Measurements from ENCODE around the gene VPS18.
"Not testable (repeated sequence)": the region's sequence is repeated elsewhere in the genome, so short reads cannot be mapped to it uniquely, and the experiment has no call there.

The VPS18 gene
- 57.6 to 59.0 reads per million in 2 donors for total RNA-seq

GRCh38 chr15:40893733-40894680, at the start of gene VPS18:
Gene VPS18, plus strand, starts transcription at chr15:40894450. Its CDS starts 319 bp downstream, at chr15:40894769.
- peak; percentile 94 for DNase-seq

GRCh38 chr15:40844696-40845030, 49.6 kb upstream of the VPS18 start:
- DNase-seq: no peak

- no peak for DNase-seq
Measured at GRCh38 chr15:40845036-40845435, 49.2 kb upstream of the VPS18 start.

- no peak for DNase-seq
Measured at GRCh38 chr15:40845511-40846284, 48.6 kb upstream of the VPS18 start.

GRCh38 chr15:40846841-40847222, 47.4 kb upstream of the VPS18 start:
- DNase-seq: no peak

GRCh38 chr15:40847223-40847961, 46.9 kb upstream of the VPS18 start:
- DNase-seq: no peak

- DNase-seq: no peak
Measured at GRCh38 chr15:40850576-40851112, 43.6 kb upstream of the VPS18 start.

- no peak for DNase-seq
Measured at GRCh38 chr15:40852529-40852928, 41.7 kb upstream of the VPS18 start.

GRCh38 chr15:40853241-40853890, 40.9 kb upstream of the VPS18 start:
- no peak for DNase-seq

GRCh38 chr15:40854161-40854560, 40.1 kb upstream of the VPS18 start:
- DNase-seq: no peak

GRCh38 chr15:40855706-40856234, 38.5 kb upstream of the VPS18 start:
- no peak for DNase-seq

- DNase-seq: no peak
Measured at GRCh38 chr15:40856746-40857145, 37.5 kb upstream of the VPS18 start.

GRCh38 chr15:40857601-40858341, 36.5 kb upstream of the VPS18 start:
- no peak for DNase-seq

GRCh38 chr15:40858706-40859105, 35.5 kb upstream of the VPS18 start:
- no peak for DNase-seq

GRCh38 chr15:40859206-40859851, 34.9 kb upstream of the VPS18 start:
- DNase-seq: no peak

GRCh38 chr15:40861147-40861546, 33.1 kb upstream of the VPS18 start:
- DNase-seq: not testable (repeated sequence)

GRCh38 chr15:40863660-40864270, 30.5 kb upstream of the VPS18 start:
- no peak for DNase-seq

GRCh38 chr15:40867199-40867598, 27.1 kb upstream of the VPS18 start:
- DNase-seq: no peak

GRCh38 chr15:40869686-40870085, 24.6 kb upstream of the VPS18 start:
- DNase-seq: no peak

GRCh38 chr15:40870716-40871115, 23.5 kb upstream of the VPS18 start:
- DNase-seq: no peak

All from activated gamma-delta T cell (primary cell).